M059J (cell line): Measurements from ENCODE around the gene METTL21C. TPM values are rescaled to one million over a fixed set of nuclear protein-coding genes. Genes with fewer than 3 reads are reported as not detected.
A peak's percentile ranks its signal among the peaks of the same experiment; 100 is the strongest.

Source experiments
- DNase-seq: peaks from one replicate; pipeline ENCODE4 v3.0.0-alpha.2; 2012; ENCODE audit warnings: low read depth
- total RNA-seq: library from RNA; depleted of rRNA; stranded (reverse); fragments of >200 nt; shearing (Covaris generic); gene quantifications from 2 replicates; pipeline ENCODE4 v1.2.3, GENCODE V29; 2014; rRNA removed

The METTL21C gene
- total RNA-seq, 1 experiment from 2014 or later: not detected

- DNase-seq: no peak
These were observed 27.8 kb downstream of the METTL21C start for GRCh38 chr13:102667023-102667422.

- no peak for DNase-seq
These were observed 35.6 kb downstream of the METTL21C start for GRCh38 chr13:102659168-102659713.

GRCh38 chr13:102658660-102659059 is 36.2 kb downstream of the METTL21C start:
- no peak for DNase-seq

- DNase-seq: no peak
These were observed 37.2 kb downstream of the METTL21C start for GRCh38 chr13:102657630-102658029.

- DNase-seq: peak; percentile 20
These were observed 40.1 kb downstream of the METTL21C start for GRCh38 chr13:102654756-102655155.

GRCh38 chr13:102651892-102652291 is 43.0 kb downstream of the METTL21C start:
- peak; percentile 3 for DNase-seq

GRCh38 chr13:102651392-102651791 is 43.5 kb downstream of the METTL21C start:
- DNase-seq: peak; percentile 1

GRCh38 chr13:102650444-102650843 is 44.4 kb downstream of the METTL21C start:
- no peak for DNase-seq

- DNase-seq: no peak
These were observed 46.8 kb downstream of the METTL21C start for GRCh38 chr13:102648046-102648445.

GRCh38 chr13:102645701-102646100 is 49.1 kb downstream of the METTL21C start:
- no peak for DNase-seq

- no peak for DNase-seq
These were observed 51.2 kb downstream of the METTL21C start for GRCh38 chr13:102643656-102644055.

GRCh38 chr13:102642475-102642874 is 52.4 kb downstream of the METTL21C start:
- DNase-seq: no peak

GRCh38 chr13:102642029-102642428 is 52.8 kb downstream of the METTL21C start:
- no peak for DNase-seq

- no peak for DNase-seq
These were observed 56.1 kb downstream of the METTL21C start for GRCh38 chr13:102638741-102639140.

Other genes starting within 250 kb of the METTL21C start
- 27.2 and 34.4 TPM in 2 replicates for gene TPP2, start 98.1 kb downstream of the METTL21C start, total RNA-seq
- 51.5 and 56.2 TPM in 2 replicates for gene TEX30, start 78.7 kb upstream of the METTL21C start, total RNA-seq
- gene POGLUT2, start 103.9 kb upstream of the METTL21C start, total RNA-seq: 20.3 and 25.1 TPM in 2 replicates
- 7.0 and 10.1 TPM in 2 replicates for gene BIVM, start 104.1 kb upstream of the METTL21C start, total RNA-seq
- gene ERCC5, start 151.0 kb upstream of the METTL21C start, total RNA-seq: 33.8 and 39.5 TPM in 2 replicates